ENCODE data around the gene RFPL4A. TPM values are rescaled to one million over a fixed set of nuclear protein-coding genes. Genes with fewer than 3 reads are reported as not detected.

Gene RFPL4A
- total RNA-seq (2022; extraction: Qiagen RNA extraction; ENCODE audit: low read depth) = 0.37 to 0.58 TPM (median 0.42 TPM) in 5 replicates

GRCh38 chr19:55758797-55759196 lies at the start of gene RFPL4A:
RFPL4A (plus strand) TSS chr19:55759097; CDS start chr19:55761801, 2,704 bp downstream.

DNA sequence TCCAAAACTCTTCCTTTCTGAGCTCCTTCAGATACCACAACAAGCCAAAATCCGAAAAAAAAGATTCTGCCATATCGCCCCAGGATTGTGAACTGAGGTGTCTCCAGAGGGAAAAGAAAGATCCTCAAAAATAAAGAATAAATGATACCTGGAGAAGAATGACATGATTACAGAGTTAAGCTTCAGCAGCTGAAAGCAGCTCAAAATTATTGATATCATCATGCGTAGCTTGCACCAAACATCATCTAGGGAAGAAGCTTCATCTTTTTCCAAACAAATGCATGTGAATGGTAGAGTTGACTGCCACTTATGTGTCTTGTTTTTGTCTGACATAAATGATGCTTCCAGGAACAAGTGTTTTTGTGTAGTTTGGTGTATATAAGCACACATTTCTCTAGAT lies 20.6 kb upstream of the RFPL4A start, which contains the start of gene NLRP9:
TSS of gene NLRP9 (minus strand) at position 101 of the 400 bp plus-strand sequence. CDS start at position 73, 28 bp downstream.

GRCh38 chr19:55768818-55769217 lies 9.9 kb downstream of the RFPL4A start, which contains the start of gene RFPL4AL1:
RFPL4AL1 (plus strand) TSS chr19:55769118; CDS start chr19:55771805, 2,687 bp downstream.

Other genes starting within 250 kb of the RFPL4A start
- gene SBK2, start 222.0 kb upstream of the RFPL4A start, total RNA-seq (2022; extraction: Qiagen RNA extraction; ENCODE audit: low read depth) = 1.8 to 3.1 TPM (median 2.5 TPM) in 5 replicates
- gene SBK3, start 213.6 kb upstream of the RFPL4A start, total RNA-seq (2022; extraction: Qiagen RNA extraction; ENCODE audit: low read depth) = 1.8 to 2.7 TPM (median 2.3 TPM) in 5 replicates
- 16.1 to 35.4 TPM (median 25.5 TPM) in 5 replicates for gene ZNF579, start 178.2 kb upstream of the RFPL4A start, total RNA-seq (2022; extraction: Qiagen RNA extraction; ENCODE audit: low read depth)
- gene FIZ1, start 159.6 kb upstream of the RFPL4A start, total RNA-seq (2022; extraction: Qiagen RNA extraction; ENCODE audit: low read depth) = 17.5 to 27.0 TPM (median 25.5 TPM) in 5 replicates
- gene ZNF524, start 158.8 kb upstream of the RFPL4A start, total RNA-seq (2022; extraction: Qiagen RNA extraction; ENCODE audit: low read depth) = 14.0 to 19.4 TPM (median 18.4 TPM) in 5 replicates
- 7.9 to 14.8 TPM (median 13.3 TPM) in 5 replicates for gene ZNF865, start 153.4 kb upstream of the RFPL4A start, total RNA-seq (2022; extraction: Qiagen RNA extraction; ENCODE audit: low read depth)
- gene ZNF784, start 134.5 kb upstream of the RFPL4A start, total RNA-seq (2022; extraction: Qiagen RNA extraction; ENCODE audit: low read depth) = 5.4 to 6.6 TPM (median 6.3 TPM) in 5 replicates
- 26.5 to 52.4 TPM (median 49.1 TPM) in 5 replicates for gene ZNF580, start 118.1 kb upstream of the RFPL4A start, total RNA-seq (2022; extraction: Qiagen RNA extraction; ENCODE audit: low read depth)
- 37.0 to 52.7 TPM (median 49.4 TPM) in 5 replicates for gene ZNF581, start 115.4 kb upstream of the RFPL4A start, total RNA-seq (2022; extraction: Qiagen RNA extraction; ENCODE audit: low read depth)
- gene CCDC106, start 110.9 kb upstream of the RFPL4A start, total RNA-seq (2022; extraction: Qiagen RNA extraction; ENCODE audit: low read depth) = 12.2 to 19.1 TPM (median 18.1 TPM) in 5 replicates
- gene U2AF2, start 104.1 kb upstream of the RFPL4A start, total RNA-seq (2022; extraction: Qiagen RNA extraction; ENCODE audit: low read depth) = 266 to 326 TPM (median 309 TPM) in 5 replicates
- gene EPN1, start 83.9 kb upstream of the RFPL4A start, total RNA-seq (2022; extraction: Qiagen RNA extraction; ENCODE audit: low read depth) = 126 to 209 TPM (median 205 TPM) in 5 replicates
- gene NLRP9, start 20.7 kb upstream of the RFPL4A start, total RNA-seq (2022; extraction: Qiagen RNA extraction; ENCODE audit: low read depth) = not detected in 5 replicates
- not detected in 5 replicates for gene RFPL4AL1, start 10.0 kb downstream of the RFPL4A start, total RNA-seq (2022; extraction: Qiagen RNA extraction; ENCODE audit: low read depth)
- 0.01 to 0.06 TPM (median 0.06 TPM) in 3 of 5 replicates, not detected in the others for gene NLRP11, start 72.9 kb downstream of the RFPL4A start, total RNA-seq (2022; extraction: Qiagen RNA extraction; ENCODE audit: low read depth)
- gene NLRP4, start 77.4 kb downstream of the RFPL4A start, total RNA-seq (2022; extraction: Qiagen RNA extraction; ENCODE audit: low read depth) = not detected in 5 replicates
- gene NLRP13, start 173.2 kb downstream of the RFPL4A start, total RNA-seq (2022; extraction: Qiagen RNA extraction; ENCODE audit: low read depth) = not detected in 5 replicates
- not detected in 5 replicates for gene NLRP8, start 188.7 kb downstream of the RFPL4A start, total RNA-seq (2022; extraction: Qiagen RNA extraction; ENCODE audit: low read depth)
- not detected in 5 replicates for gene NLRP5, start 227.7 kb downstream of the RFPL4A start, total RNA-seq (2022; extraction: Qiagen RNA extraction; ENCODE audit: low read depth)

Measured in A549 treated with CpdA at 1 μM for 4 hours (cell line).